HepG2 (cell line): ENCODE data around the gene SRSF3. TPM values are rescaled to one million over a fixed set of nuclear protein-coding genes. Genes with fewer than 3 reads are reported as not detected.

Experiments used
- CCAR2 ChIP-seq: fragments of 200-400 bp; formaldehyde crosslinking; optimal IDR thresholded peaks from 2 replicates; pipeline ENCODE3; 2018; ENCODE audit warnings: low read depth, mild to moderate bottlenecking, low read length, moderate library complexity
- DR1 ChIP-seq: sonication (generic); formaldehyde crosslinking; IDR thresholded peaks from 2 replicates; pipeline ENCODE4 v1.8.0; 2021; ENCODE audit warnings: mild to moderate bottlenecking, missing genetic modification reagents, inconsistent platforms
- ERF ChIP-seq: IDR thresholded peaks from 2 replicates; pipeline ENCODE4 v1.6.1; 2018; ENCODE audit warnings: missing biosample characterization, missing genetic modification reagents
- GABPA ChIP-seq, 2 experiments: IDR thresholded peaks; 2 replicates each; pipeline ENCODE4 v1.6.1; 2011 to 2016; ENCODE audit warnings: low read depth in 2 of 2, low read length in 1 of 2, missing biosample characterization in 1 of 2, missing genetic modification characterization in 1 of 2
- HDAC1 ChIP-seq: sonication (generic); formaldehyde crosslinking; IDR thresholded peaks from 2 replicates; pipeline ENCODE4 v1.5.1; 2020; ENCODE audit warnings: mild to moderate bottlenecking, missing genetic modification reagents
- HNF4A ChIP-seq: sonication (generic); formaldehyde crosslinking; IDR thresholded peaks from 2 replicates; pipeline ENCODE4 v1.4.0; 2020; ENCODE audit warnings: missing genetic modification reagents
- KMT2B ChIP-seq: IDR thresholded peaks from 2 replicates; pipeline ENCODE4 v1.6.1; 2016; ENCODE audit warnings: missing genetic modification reagents, missing compliant biosample characterization
- MED1 ChIP-seq: sonication (generic); formaldehyde crosslinking; IDR thresholded peaks from 2 replicates; pipeline ENCODE4 v1.4.0; 2020; ENCODE audit warnings: missing genetic modification reagents
- NCOR1 ChIP-seq: fragments of 200-600 bp; sonication (generic); IDR thresholded peaks from 2 replicates; pipeline ENCODE4 v1.7.0; 2017; ENCODE audit warnings: antibody characterized with exemption, low read length, borderline replicate concordance
- PHF20 ChIP-seq: sonication (generic); formaldehyde crosslinking; IDR thresholded peaks from 2 replicates; pipeline ENCODE4 v1.5.0; 2020; ENCODE audit warnings: mild to moderate bottlenecking, missing genetic modification reagents
- SAP130 ChIP-seq: IDR thresholded peaks from 2 replicates; pipeline ENCODE4 v1.6.1; 2016; ENCODE audit warnings: low read depth
- SMAD9 ChIP-seq: sonication (generic); formaldehyde crosslinking; IDR thresholded peaks from 2 replicates; pipeline ENCODE4 v1.5.1; 2020; ENCODE audit warnings: mild to moderate bottlenecking, missing genetic modification reagents
- YEATS2 ChIP-seq: sonication (generic); formaldehyde crosslinking; IDR thresholded peaks from 2 replicates; pipeline ENCODE4 v1.4.0; 2020; ENCODE audit warnings: missing genetic modification reagents, borderline replicate concordance
- ZNF12 ChIP-seq: sonication (generic); formaldehyde crosslinking; IDR thresholded peaks from 2 replicates; pipeline ENCODE4 v1.5.0; 2020; ENCODE audit warnings: missing genetic modification reagents
- ZNF512B ChIP-seq: sonication (generic); formaldehyde crosslinking; IDR thresholded peaks from 2 replicates; pipeline ENCODE4 v1.5.1; 2020; ENCODE audit warnings: missing genetic modification reagents, mild to moderate bottlenecking, borderline replicate concordance
- ZSCAN12 ChIP-seq: sonication (generic); formaldehyde crosslinking; IDR thresholded peaks from 2 replicates; pipeline ENCODE4 v1.9.0; 2021; ENCODE audit warnings: mild to moderate bottlenecking, missing genetic modification reagents
- polyA plus RNA-seq, 8 experiments: library from polyadenylated mRNA; depleted of rRNA in 3 of 8; stranded (reverse) in 7 of 8; unstranded in 1 of 8; fragments of >200 nt; fragmentation: Illumina TruSeq in 4 of 8; extraction: Trizol in 4 of 8; gene quantifications; 2 replicates each; pipeline versions ENCODE4 v1.2.1 to v1.2.3, GENCODE V29; 2011 to 2016; ENCODE audit warnings: low read depth in 4 of 8, missing spikeins in 1 of 8, mixed read lengths in 1 of 8; ENCODE audit not compliant: insufficient read depth in 1 of 8
- total RNA-seq, 5 experiments: library from RNA; depleted of rRNA; stranded (reverse); fragments of >200 nt; fragmentation: Illumina TruSeq; extraction: Trizol; gene quantifications; 2 replicates each; pipeline ENCODE4 v1.2.3, GENCODE V29; 2016; ENCODE audit warnings: low read depth in 1 of 5
- TF ChIP-seq, protein P1 (sequence below): sonication (generic); formaldehyde crosslinking; IDR thresholded peaks from 2 replicates; pipeline ENCODE4 v1.9.0; 2022; ENCODE audit warnings: missing genetic modification reagents, mild to moderate bottlenecking, borderline replicate concordance
- TF ChIP-seq, protein P2 (sequence below): sonication (generic); formaldehyde crosslinking; IDR thresholded peaks from 2 replicates; pipeline ENCODE4 v1.4.0; 2020; ENCODE audit warnings: missing genetic modification reagents

Gene SRSF3
- total and polyA plus RNA-seq, 2 of the 13 experiments (the other 11 are each of a cell fraction or from before 2014, with no cell fraction given), result 206 to 684 TPM

GRCh38 chr6:36623547-36624459, 29.6 kb downstream of the SRSF3 start (continued):
- TF ChIP-seq ZNF512B (CRISPR knock-in tag) (peak; percentile 80; the same call in 1 of the 2 replicates), PHF20 (CRISPR knock-in tag) (0 out of 2 replicates have a peak, but pooled peaks have one; percentile 38), HNF4A (CRISPR knock-in tag) (peak; percentile 82), MED1 (CRISPR knock-in tag) (peak; percentile 21; the same call in 1 of the 2 replicates), CCAR2 (no peak), YEATS2 (peak; percentile 31; the same call in 1 of the 2 replicates), SMAD9 (no peak), HDAC1 (peak; percentile 53; the same call in 1 of the 2 replicates), DR1 (CRISPR knock-in tag) (no peak), SAP130 (CRISPR knock-in tag) (peak; percentile 76), ZNF12 (CRISPR knock-in tag) (0 out of 2 replicates have a peak, but pooled peaks have one; percentile 18), ZSCAN12 (CRISPR knock-in tag) (no peak), GABPA (IDR thresholded peaks at IDR 0.05; ENCODE audit: low read depth, low read length) (no peak), GABPA (CRISPR knock-in tag; IDR thresholded peaks at IDR 0.05; ENCODE audit: low read depth) (0 out of 2 replicates have a peak, but pooled peaks have one; percentile 11), KMT2B (CRISPR knock-in tag) (no peak), ERF (peak; percentile 60; the same call in 1 of the 2 replicates), NCOR1 (peak; percentile 30; the same call in 1 of the 2 replicates)
- TF ChIP-seq, protein P1, sequence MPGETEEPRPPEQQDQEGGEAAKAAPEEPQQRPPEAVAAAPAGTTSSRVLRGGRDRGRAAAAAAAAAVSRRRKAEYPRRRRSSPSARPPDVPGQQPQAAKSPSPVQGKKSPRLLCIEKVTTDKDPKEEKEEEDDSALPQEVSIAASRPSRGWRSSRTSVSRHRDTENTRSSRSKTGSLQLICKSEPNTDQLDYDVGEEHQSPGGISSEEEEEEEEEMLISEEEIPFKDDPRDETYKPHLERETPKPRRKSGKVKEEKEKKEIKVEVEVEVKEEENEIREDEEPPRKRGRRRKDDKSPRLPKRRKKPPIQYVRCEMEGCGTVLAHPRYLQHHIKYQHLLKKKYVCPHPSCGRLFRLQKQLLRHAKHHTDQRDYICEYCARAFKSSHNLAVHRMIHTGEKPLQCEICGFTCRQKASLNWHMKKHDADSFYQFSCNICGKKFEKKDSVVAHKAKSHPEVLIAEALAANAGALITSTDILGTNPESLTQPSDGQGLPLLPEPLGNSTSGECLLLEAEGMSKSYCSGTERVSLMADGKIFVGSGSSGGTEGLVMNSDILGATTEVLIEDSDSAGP (CRISPR knock-in tag), result peak; percentile 30; the same call in 1 of the 2 replicates
- TF ChIP-seq, protein P2, sequence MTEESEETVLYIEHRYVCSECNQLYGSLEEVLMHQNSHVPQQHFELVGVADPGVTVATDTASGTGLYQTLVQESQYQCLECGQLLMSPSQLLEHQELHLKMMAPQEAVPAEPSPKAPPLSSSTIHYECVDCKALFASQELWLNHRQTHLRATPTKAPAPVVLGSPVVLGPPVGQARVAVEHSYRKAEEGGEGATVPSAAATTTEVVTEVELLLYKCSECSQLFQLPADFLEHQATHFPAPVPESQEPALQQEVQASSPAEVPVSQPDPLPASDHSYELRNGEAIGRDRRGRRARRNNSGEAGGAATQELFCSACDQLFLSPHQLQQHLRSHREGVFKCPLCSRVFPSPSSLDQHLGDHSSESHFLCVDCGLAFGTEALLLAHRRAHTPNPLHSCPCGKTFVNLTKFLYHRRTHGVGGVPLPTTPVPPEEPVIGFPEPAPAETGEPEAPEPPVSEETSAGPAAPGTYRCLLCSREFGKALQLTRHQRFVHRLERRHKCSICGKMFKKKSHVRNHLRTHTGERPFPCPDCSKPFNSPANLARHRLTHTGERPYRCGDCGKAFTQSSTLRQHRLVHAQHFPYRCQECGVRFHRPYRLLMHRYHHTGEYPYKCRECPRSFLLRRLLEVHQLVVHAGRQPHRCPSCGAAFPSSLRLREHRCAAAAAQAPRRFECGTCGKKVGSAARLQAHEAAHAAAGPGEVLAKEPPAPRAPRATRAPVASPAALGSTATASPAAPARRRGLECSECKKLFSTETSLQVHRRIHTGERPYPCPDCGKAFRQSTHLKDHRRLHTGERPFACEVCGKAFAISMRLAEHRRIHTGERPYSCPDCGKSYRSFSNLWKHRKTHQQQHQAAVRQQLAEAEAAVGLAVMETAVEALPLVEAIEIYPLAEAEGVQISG (CRISPR knock-in tag), result peak; percentile 35; the same call in 1 of the 2 replicates
